BJ (cell line): ENCODE data around the gene KCNC4. TPM values are rescaled to one million over a fixed set of nuclear protein-coding genes. Genes with fewer than 3 reads are reported as not detected.

ENCODE experiments used
- CTCF ChIA-PET: fragments of 350-600 bp; formaldehyde crosslinking; extraction: SDS; loops from one replicate; lab custom pipeline; 2021; ENCODE audit warnings: antibody characterized with exemption, inconsistent platforms; lab: Yijun Ruan, JAX
- POLR2A ChIA-PET: fragments of 300-600 bp; sonication (Branson Sonifier 250); formaldehyde crosslinking; extraction: SDS; loops from one replicate; lab custom pipeline; 2021; ENCODE audit warnings: antibody characterized with exemption; lab: Charles Lee
- DNase-seq: peaks from one replicate; pipeline ENCODE4 v3.0.0-alpha.2; 2011; ENCODE audit warnings: low read depth
- H3K27me3 ChIP-seq: 2 replicates; pipeline ENCODE4 v1.6.0; 2011; ENCODE audit warnings: low read length; ENCODE audit not compliant: control insufficient read depth, insufficient read depth
- H3K36me3 ChIP-seq: 2 replicates; pipeline ENCODE4 v1.5.1; 2011; ENCODE audit warnings: low read length; ENCODE audit not compliant: control insufficient read depth, insufficient read depth
- H3K4me3 ChIP-seq: 2 replicates; pipeline ENCODE4 v1.5.1; 2011; ENCODE audit warnings: low read depth, mild to moderate bottlenecking, control low read depth, low read length
- CTCF ChIP-seq: IDR thresholded peaks from 2 replicates; pipeline ENCODE4 v1.5.1; 2011; ENCODE audit warnings: low read depth, mild to moderate bottlenecking, control low read depth, inconsistent platforms, low read length, moderate library complexity; ENCODE audit not compliant: insufficient read depth
- polyA plus RNA-seq: library from polyadenylated mRNA; depleted of rRNA; stranded (reverse); fragments of >200 nt; gene quantifications from 2 replicates; pipeline ENCODE4 v1.2.3, GENCODE V29; 2011

The KCNC4 gene
- polyA plus RNA-seq, 1 experiment, result 2.6 TPM

- TF ChIP-seq CTCF, result no peak
- no peaks in the 10 kb centered on the region; the same call in none of the 2 replicates for H3K36me3 ChIP-seq
- POLR2A ChIA-PET, result no interaction called here
- H3K4me3 ChIP-seq, result no peak overlapping the region
- CTCF ChIA-PET, result interaction anchor here (1.0 to 1.8 kb wide), 4 partner anchors 10 to 77 kb away, joined by 4 to 6 read pairs (median 4); no protein-coding TSS in a partner anchor
- no peaks in the 10 kb centered on the region for H3K27me3 ChIP-seq
- no peak for DNase-seq
These were observed 25.2 kb downstream of the KCNC4 start for GRCh38 chr1:110235181-110235833.

GRCh38 chr1:110235834-110236682, 25.9 kb downstream of the KCNC4 start:
- H3K4me3 ChIP-seq, result no peak overlapping the region
- H3K27me3 ChIP-seq, result no peaks in the 10 kb centered on the region
- peak; percentile 83 for DNase-seq
- no peaks in the 10 kb centered on the region; the same call in 1 of the 2 replicates for H3K36me3 ChIP-seq
- ChIA-PET POLR2A (no interaction called here), CTCF (interaction anchor here (1.0 to 1.8 kb wide), 5 partner anchors 9 to 77 kb away, joined by 4 to 6 read pairs (median 4); no protein-coding TSS in a partner anchor)
- no peak for TF ChIP-seq CTCF

- no peak overlapping the region for H3K4me3 ChIP-seq
- ChIA-PET CTCF (interaction anchor here (1.7 kb wide), 1 partner anchor 75 kb away, joined by 4 read pairs; no protein-coding TSS in a partner anchor), POLR2A (no interaction called here)
- no peak for TF ChIP-seq CTCF
- no peaks in the 10 kb centered on the region for H3K36me3 ChIP-seq
- no peak for DNase-seq
- no peaks in the 10 kb centered on the region for H3K27me3 ChIP-seq
These were observed 27.5 kb downstream of the KCNC4 start for GRCh38 chr1:110237386-110238152.

DNA sequence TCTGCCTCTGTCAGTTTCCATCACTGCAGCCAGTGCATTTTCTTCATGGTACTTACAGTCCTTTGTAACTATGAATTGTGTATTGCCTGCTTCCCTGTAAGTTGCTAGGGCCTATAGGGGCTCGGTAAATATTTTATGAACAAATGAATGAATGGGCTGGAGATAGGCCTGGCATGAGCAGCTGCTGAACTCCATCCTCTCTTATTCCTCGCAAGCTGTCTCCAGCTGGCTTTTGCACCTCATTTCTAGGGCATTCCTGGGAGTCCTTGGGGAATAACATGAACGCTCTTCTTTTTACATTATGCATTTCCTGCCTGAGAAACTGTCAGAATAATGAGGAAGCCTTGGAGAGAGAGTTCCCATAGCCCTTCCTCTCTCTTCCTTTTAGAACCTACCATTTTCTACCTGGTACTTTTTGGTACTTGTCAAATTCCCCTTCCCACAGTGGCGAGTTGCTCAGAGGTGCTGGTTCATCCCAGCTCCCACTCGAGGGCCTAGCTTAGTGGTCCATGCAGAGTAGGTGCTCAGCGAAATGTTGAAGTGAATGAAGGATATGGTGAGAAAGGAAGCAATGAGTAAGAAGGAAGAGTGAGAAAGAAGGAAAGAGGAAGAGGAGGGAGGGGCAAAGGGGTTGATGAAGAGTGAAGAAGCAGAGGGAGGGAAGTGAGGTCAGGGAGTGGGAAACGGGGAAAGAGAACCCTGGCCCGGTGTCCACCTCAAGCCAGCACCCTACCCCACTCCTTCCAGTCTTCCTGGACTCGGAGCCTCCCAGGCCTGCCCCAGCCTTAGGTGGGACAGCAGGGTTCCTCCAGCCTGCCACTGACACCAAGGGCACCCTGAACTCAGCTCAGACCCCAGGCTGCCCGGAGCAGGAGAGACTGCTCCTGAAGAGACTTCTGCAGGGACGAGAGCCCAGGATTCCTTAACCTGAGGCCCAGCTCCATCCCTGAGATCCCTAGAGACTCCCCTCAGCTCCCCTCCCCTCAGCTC, 29.6 kb downstream of the KCNC4 start:
- Histone ChIP-seq H3K4me3 (no peak overlapping the region), H3K36me3 (no peaks in the 10 kb centered on the region), H3K27me3 (no peaks in the 10 kb centered on the region)
- CTCF ChIA-PET, result interaction anchor here (1.0 to 1.8 kb wide), 3 partner anchors 16 to 35 kb away, joined by 3 to 4 read pairs (median 3); no protein-coding TSS in a partner anchor
- no peak for TF ChIP-seq CTCF
- POLR2A ChIA-PET, result no interaction called here
- no peak for DNase-seq
